A549 treated with RU486 at 1 μM for 4 hours (cell line): ENCODE results near the gene AOC3. TPM values are rescaled to one million over a fixed set of nuclear protein-coding genes. Genes with fewer than 3 reads are reported as not detected.

Experiments used
- total RNA-seq: library from RNA; stranded (reverse); fragments of 200-300 nt; extraction: Qiagen RNA extraction; gene quantifications from 5 replicates; pipeline ENCODE4 v1.2.3, GENCODE V29; 2022; ENCODE audit warnings: low read depth

AOC3 gene
- total RNA-seq = 0.82 to 1.6 TPM (median 1.1 TPM) in 5 replicates

GRCh38 chr17:42850954-42851353, at the start of gene AOC3:
AOC3 (plus strand) TSS chr17:42851199; CDS start chr17:42851344, 145 bp downstream.

GRCh38 chr17:42832934-42833766, 17.8 kb upstream of the AOC3 start, which contains the start of gene PSME3:
PSME3 (plus strand) TSS chr17:42833397; CDS start chr17:42833632, 235 bp downstream.

GRCh38 chr17:42844271-42844670, 6.7 kb upstream of the AOC3 start, which contains the start of gene AOC2:
AOC2 (plus strand) TSS chr17:42844580; CDS start chr17:42844627, 47 bp downstream.

GRCh38 chr17:42900460-42901331, 49.7 kb downstream of the AOC3 start, which contains the start of gene G6PC1:
G6PC1 (plus strand) TSS chr17:42900799; CDS start chr17:42900877, 78 bp downstream.

Other genes starting within 250 kb of the AOC3 start
- 26.5 to 30.0 TPM (median 28.4 TPM) in 5 replicates for gene RETREG3, start 241.8 kb upstream of the AOC3 start, total RNA-seq
- gene TUBG1, start 241.5 kb upstream of the AOC3 start, total RNA-seq = 139 to 156 TPM (median 151 TPM) in 5 replicates
- gene TUBG2, start 191.9 kb upstream of the AOC3 start, total RNA-seq = 16.9 to 25.5 TPM (median 22.6 TPM) in 5 replicates
- 12.2 to 19.5 TPM (median 17.5 TPM) in 5 replicates for gene PLEKHH3, start 174.2 kb upstream of the AOC3 start, total RNA-seq
- 0.28 to 0.61 TPM (median 0.35 TPM) in 5 replicates for gene CCR10, start 169.4 kb upstream of the AOC3 start, total RNA-seq
- gene CNTNAP1, start 168.7 kb upstream of the AOC3 start, total RNA-seq = 4.3 to 6.5 TPM (median 5.8 TPM) in 5 replicates
- 7.2 to 13.2 TPM (median 10.2 TPM) in 5 replicates for gene EZH1, start 106.2 kb upstream of the AOC3 start, total RNA-seq
- gene RAMP2, start 90.0 kb upstream of the AOC3 start, total RNA-seq = 0.65 to 1.5 TPM (median 0.76 TPM) in 5 replicates
- 124 to 132 TPM (median 125 TPM) in 5 replicates for gene VPS25, start 77.8 kb upstream of the AOC3 start, total RNA-seq
- gene WNK4, start 70.6 kb upstream of the AOC3 start, total RNA-seq = 0.85 to 1.7 TPM (median 1.4 TPM) in 5 replicates
- 117 to 153 TPM (median 137 TPM) in 5 replicates for gene COA3, start 52.5 kb upstream of the AOC3 start, total RNA-seq
- gene CNTD1, start 52.3 kb upstream of the AOC3 start, total RNA-seq = not detected in 5 replicates
- 78.7 to 105 TPM (median 81.3 TPM) in 5 replicates for gene BECN1, start 26.9 kb upstream of the AOC3 start, total RNA-seq
- 233 to 282 TPM (median 239 TPM) in 5 replicates for gene PSME3, start 17.8 kb upstream of the AOC3 start, total RNA-seq
- gene AOC2, start 6.6 kb upstream of the AOC3 start, total RNA-seq = 1.4 to 2.0 TPM (median 1.9 TPM) in 5 replicates
- gene G6PC1, start 49.6 kb downstream of the AOC3 start, total RNA-seq = not detected in 5 replicates
- gene AARSD1, start 113.3 kb downstream of the AOC3 start, total RNA-seq = 50.2 to 57.9 TPM (median 52.4 TPM) in 5 replicates
- gene PTGES3L, start 128.9 kb downstream of the AOC3 start, total RNA-seq = 0.70 to 1.6 TPM (median 1.1 TPM) in 5 replicates
- gene RUNDC1, start 129.4 kb downstream of the AOC3 start, total RNA-seq = 19.2 to 22.8 TPM (median 21.6 TPM) in 5 replicates
- 2,797 to 3,699 TPM (median 3,171 TPM) in 5 replicates for gene RPL27, start 147.2 kb downstream of the AOC3 start, total RNA-seq
- 15.7 to 21.2 TPM (median 17.9 TPM) in 5 replicates for gene IFI35, start 155.6 kb downstream of the AOC3 start, total RNA-seq
- 208 to 241 TPM (median 225 TPM) in 5 replicates for gene VAT1, start 171.2 kb downstream of the AOC3 start, total RNA-seq
- 0.08 to 0.18 TPM (median 0.13 TPM) in 5 replicates for gene RND2, start 174.0 kb downstream of the AOC3 start, total RNA-seq